Measurements from ENCODE around the gene AIM2. TPM values are rescaled to one million over a fixed set of nuclear protein-coding genes. Genes with fewer than 3 reads are reported as not detected.

The AIM2 gene
- total and polyA plus RNA-seq, 4 donors, result 0.28 to 0.42 (median 0.31) TPM

- no peaks in the 10 kb centered on the region for H3K4me1 ChIP-seq (ENCODE audit: control insufficient read depth in 4 of 4, insufficient read depth in 4 of 4, low read length in 3 of 4)
- H3K9me3 ChIP-seq (ENCODE audit: control insufficient read depth in 4 of 4, low read length in 3 of 4), result no peaks in the 10 kb centered on the region
- WGBS, result 72% methylated on average over 3 of the region's 3 CpGs
- no peak overlapping the region for H3K27ac ChIP-seq (ENCODE audit: low read depth in 1 of 2, low read length in 2 of 2)
- H3K4me3 ChIP-seq (ENCODE audit: low read depth in 1 of 3, low read length in 3 of 3), result no peak overlapping the region
- H3K27me3 ChIP-seq (ENCODE audit: control insufficient read depth in 4 of 4, insufficient read depth in 4 of 4, low read length in 3 of 4), result peaks cover 0 to 4% (median 0%) of the 10 kb centered on the region in 4 donors
- no peak for TF ChIP-seq FOXA2 (IDR thresholded peaks at IDR 0.05)
- TF ChIP-seq HNF4A (conservative IDR thresholded peaks at IDR 0.05), result no peak
- TF ChIP-seq EGR1 (IDR thresholded peaks at IDR 0.05; ENCODE audit: low read depth in 2 of 2), result no peak
- no peak for TF ChIP-seq HNF4G (IDR thresholded peaks at IDR 0.05)
- TF ChIP-seq, protein P1, sequence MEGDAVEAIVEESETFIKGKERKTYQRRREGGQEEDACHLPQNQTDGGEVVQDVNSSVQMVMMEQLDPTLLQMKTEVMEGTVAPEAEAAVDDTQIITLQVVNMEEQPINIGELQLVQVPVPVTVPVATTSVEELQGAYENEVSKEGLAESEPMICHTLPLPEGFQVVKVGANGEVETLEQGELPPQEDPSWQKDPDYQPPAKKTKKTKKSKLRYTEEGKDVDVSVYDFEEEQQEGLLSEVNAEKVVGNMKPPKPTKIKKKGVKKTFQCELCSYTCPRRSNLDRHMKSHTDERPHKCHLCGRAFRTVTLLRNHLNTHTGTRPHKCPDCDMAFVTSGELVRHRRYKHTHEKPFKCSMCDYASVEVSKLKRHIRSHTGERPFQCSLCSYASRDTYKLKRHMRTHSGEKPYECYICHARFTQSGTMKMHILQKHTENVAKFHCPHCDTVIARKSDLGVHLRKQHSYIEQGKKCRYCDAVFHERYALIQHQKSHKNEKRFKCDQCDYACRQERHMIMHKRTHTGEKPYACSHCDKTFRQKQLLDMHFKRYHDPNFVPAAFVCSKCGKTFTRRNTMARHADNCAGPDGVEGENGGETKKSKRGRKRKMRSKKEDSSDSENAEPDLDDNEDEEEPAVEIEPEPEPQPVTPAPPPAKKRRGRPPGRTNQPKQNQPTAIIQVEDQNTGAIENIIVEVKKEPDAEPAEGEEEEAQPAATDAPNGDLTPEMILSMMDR (IDR thresholded peaks at IDR 0.05; ENCODE audit: low read depth, low read length, missing input control), result no peak
- TF ChIP-seq RXRA (IDR thresholded peaks at IDR 0.05), result no peak
- TF ChIP-seq JUND (IDR thresholded peaks at IDR 0.05), result no peak
- no peak for TF ChIP-seq SP1 (IDR thresholded peaks at IDR 0.05)
- TF ChIP-seq MAX (IDR thresholded peaks at IDR 0.05), result no peak
- TF ChIP-seq FOXA1 (IDR thresholded peaks at IDR 0.05), result no peak
- no peak for TF ChIP-seq REST (IDR thresholded peaks at IDR 0.05)
- no peak for TF ChIP-seq TAF1 (conservative IDR thresholded peaks at IDR 0.05)
- no peak for TF ChIP-seq YY1 (IDR thresholded peaks at IDR 0.05)
- TF ChIP-seq, protein P2, sequence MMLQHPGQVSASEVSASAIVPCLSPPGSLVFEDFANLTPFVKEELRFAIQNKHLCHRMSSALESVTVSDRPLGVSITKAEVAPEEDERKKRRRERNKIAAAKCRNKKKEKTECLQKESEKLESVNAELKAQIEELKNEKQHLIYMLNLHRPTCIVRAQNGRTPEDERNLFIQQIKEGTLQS (IDR thresholded peaks at IDR 0.05), result no peak
- no peak for TF ChIP-seq RAD21 (IDR thresholded peaks at IDR 0.05)
- TF ChIP-seq NR2F2 (IDR thresholded peaks at IDR 0.05), result no peak
- TF ChIP-seq ZBTB33 (IDR thresholded peaks at IDR 0.05), result no peak
- H3K36me3 ChIP-seq (ENCODE audit: control insufficient read depth in 4 of 4, insufficient read depth in 3 of 4, low read depth in 1 of 4, low read length in 3 of 4), result peaks cover 0 to 15% (median 2%) of the 10 kb centered on the region in 4 donors
- DNase-seq (ENCODE audit: low spot score), result no peak
- no peak overlapping the region for H3K9ac ChIP-seq (ENCODE audit: low read depth in 1 of 2, low read length in 2 of 2)
Measured at GRCh38 chr1:159014851-159015250, 61.7 kb downstream of the AIM2 start.

Data from liver (tissue), 9 donors.